Vagina (tissue), 2 donors: ENCODE measurements around the gene PTH2. TPM values are rescaled to one million over a fixed set of nuclear protein-coding genes. Genes with fewer than 3 reads are reported as not detected.

Experiments
- DNase-seq, 2 donors: peaks; one replicate each; pipeline ENCODE4 v3.0.0-alpha.2; 2017; ENCODE audit errors: extremely low spot score in 2 of 2
- H3K27ac ChIP-seq: fragments of 200-600 bp; sonication (generic); one replicate; pipeline ENCODE4 v1.5.1; 2019
- H3K27me3 ChIP-seq: fragments of 200-600 bp; sonication (generic); one replicate; pipeline ENCODE4 v1.5.1; 2019
- H3K36me3 ChIP-seq, 2 donors: fragments of 200-600 bp; sonication (generic); one replicate each; pipeline ENCODE4 v1.5.1; 2017 to 2019
- H3K4me1 ChIP-seq: fragments of 200-600 bp; sonication (generic); one replicate; pipeline ENCODE4 v1.5.1; 2019
- H3K4me3 ChIP-seq, 2 donors: fragments of 200-600 bp; sonication (generic); 1 replicate in 1 of 2; 2 replicates in 1 of 2; pipeline ENCODE4 v1.5.1; 2016 to 2019
- H3K9me3 ChIP-seq: fragments of 200-600 bp; sonication (generic); one replicate; pipeline ENCODE4 v1.5.1; 2019
- POLR2A ChIP-seq, 2 donors: fragments of 450-650 bp; IDR thresholded peaks; one replicate each; pipeline ENCODE4 v1.6.1; 2017; ENCODE audit warnings: antibody characterized with exemption in 2 of 2, mild to moderate bottlenecking in 2 of 2, moderate library complexity in 2 of 2
- POLR2AphosphoS5 ChIP-seq, 2 donors: sonication (generic); formaldehyde crosslinking; IDR thresholded peaks; one replicate each; pipeline ENCODE4 v1.9.0; 2017; ENCODE audit warnings: antibody characterized with exemption in 2 of 2, mild to moderate bottlenecking in 2 of 2, low read depth in 1 of 2; ENCODE audit not compliant: insufficient read depth in 1 of 2
- intact Hi-C: fragments of 100-400 bp; cut with DNase I; formaldehyde crosslinking; loops from one replicate; pipeline ENCODE4 v1.15.1; 2023
- total RNA-seq: library from RNA; depleted of rRNA; stranded (reverse); fragments of >200 nt; gene quantifications from one replicate; pipeline ENCODE4 v1.2.3, GENCODE V29; 2016
- TF ChIP-seq, protein P1 (sequence below), 3 experiments: fragments of 450-650 bp in 2 of 3; fragments of 200-600 bp in 1 of 3; sonication (generic) in 1 of 3; IDR thresholded peaks; one replicate each; pipeline ENCODE4 v1.5.1; 2017 to 2019; ENCODE audit warnings: antibody characterized with exemption in 3 of 3, mild to moderate bottlenecking in 2 of 3, moderate library complexity in 2 of 3

PTH2 gene
- total RNA-seq, 1 donor from 2014 or later = not detected

- Histone ChIP-seq H3K4me1 (no peaks in the 10 kb centered on the region), H3K36me3 (no peaks in the 10 kb centered on the region), H3K27me3 (no peaks in the 10 kb centered on the region), H3K27ac (no peak overlapping the region), H3K9me3 (no peaks in the 10 kb centered on the region), H3K4me3 (no peak overlapping the region)
- intact Hi-C loops = no loop called here
- no peak for DNase-seq
- TF ChIP-seq POLR2A (IDR thresholded peaks at IDR 0.05) = no peak
- TF ChIP-seq, protein P1, sequence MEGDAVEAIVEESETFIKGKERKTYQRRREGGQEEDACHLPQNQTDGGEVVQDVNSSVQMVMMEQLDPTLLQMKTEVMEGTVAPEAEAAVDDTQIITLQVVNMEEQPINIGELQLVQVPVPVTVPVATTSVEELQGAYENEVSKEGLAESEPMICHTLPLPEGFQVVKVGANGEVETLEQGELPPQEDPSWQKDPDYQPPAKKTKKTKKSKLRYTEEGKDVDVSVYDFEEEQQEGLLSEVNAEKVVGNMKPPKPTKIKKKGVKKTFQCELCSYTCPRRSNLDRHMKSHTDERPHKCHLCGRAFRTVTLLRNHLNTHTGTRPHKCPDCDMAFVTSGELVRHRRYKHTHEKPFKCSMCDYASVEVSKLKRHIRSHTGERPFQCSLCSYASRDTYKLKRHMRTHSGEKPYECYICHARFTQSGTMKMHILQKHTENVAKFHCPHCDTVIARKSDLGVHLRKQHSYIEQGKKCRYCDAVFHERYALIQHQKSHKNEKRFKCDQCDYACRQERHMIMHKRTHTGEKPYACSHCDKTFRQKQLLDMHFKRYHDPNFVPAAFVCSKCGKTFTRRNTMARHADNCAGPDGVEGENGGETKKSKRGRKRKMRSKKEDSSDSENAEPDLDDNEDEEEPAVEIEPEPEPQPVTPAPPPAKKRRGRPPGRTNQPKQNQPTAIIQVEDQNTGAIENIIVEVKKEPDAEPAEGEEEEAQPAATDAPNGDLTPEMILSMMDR (IDR thresholded peaks at IDR 0.05) = no peak
- TF ChIP-seq POLR2AphosphoS5 (IDR thresholded peaks at IDR 0.05; ENCODE audit: insufficient read depth in 1 of 2, low read depth in 1 of 2) = no peak
Measured at GRCh38 chr19:49398931-49399330, 24.3 kb downstream of the PTH2 start.

GRCh38 chr19:49398001-49398615 is 25.1 kb downstream of the PTH2 start:
- Histone ChIP-seq H3K36me3 (no peaks in the 10 kb centered on the region), H3K27ac (no peak overlapping the region), H3K9me3 (no peaks in the 10 kb centered on the region), H3K27me3 (no peaks in the 10 kb centered on the region), H3K4me1 (no peaks in the 10 kb centered on the region), H3K4me3 (no peak overlapping the region)
- intact Hi-C loops = no loop called here
- TF ChIP-seq, protein P1 (IDR thresholded peaks at IDR 0.05) = no peak
- TF ChIP-seq POLR2AphosphoS5 (IDR thresholded peaks at IDR 0.05; ENCODE audit: insufficient read depth in 1 of 2, low read depth in 1 of 2) (no peak), POLR2A (IDR thresholded peaks at IDR 0.05) (no peak)
- DNase-seq = no peak

- no peak overlapping the region for H3K4me3 ChIP-seq
- no peaks in the 10 kb centered on the region for H3K36me3 ChIP-seq
- H3K27me3 ChIP-seq = no peaks in the 10 kb centered on the region
- no peaks in the 10 kb centered on the region for H3K9me3 ChIP-seq
- H3K4me1 ChIP-seq = no peaks in the 10 kb centered on the region
- no peak overlapping the region for H3K27ac ChIP-seq
- DNase-seq = no peak
- no peak for TF ChIP-seq POLR2A (IDR thresholded peaks at IDR 0.05)
- TF ChIP-seq POLR2AphosphoS5 (IDR thresholded peaks at IDR 0.05; ENCODE audit: insufficient read depth in 1 of 2, low read depth in 1 of 2) = no peak
- TF ChIP-seq, protein P1 (IDR thresholded peaks at IDR 0.05) = no peak
- intact Hi-C loops = no loop called here
Measured at GRCh38 chr19:49396738-49397505, 26.3 kb downstream of the PTH2 start.

DNA sequence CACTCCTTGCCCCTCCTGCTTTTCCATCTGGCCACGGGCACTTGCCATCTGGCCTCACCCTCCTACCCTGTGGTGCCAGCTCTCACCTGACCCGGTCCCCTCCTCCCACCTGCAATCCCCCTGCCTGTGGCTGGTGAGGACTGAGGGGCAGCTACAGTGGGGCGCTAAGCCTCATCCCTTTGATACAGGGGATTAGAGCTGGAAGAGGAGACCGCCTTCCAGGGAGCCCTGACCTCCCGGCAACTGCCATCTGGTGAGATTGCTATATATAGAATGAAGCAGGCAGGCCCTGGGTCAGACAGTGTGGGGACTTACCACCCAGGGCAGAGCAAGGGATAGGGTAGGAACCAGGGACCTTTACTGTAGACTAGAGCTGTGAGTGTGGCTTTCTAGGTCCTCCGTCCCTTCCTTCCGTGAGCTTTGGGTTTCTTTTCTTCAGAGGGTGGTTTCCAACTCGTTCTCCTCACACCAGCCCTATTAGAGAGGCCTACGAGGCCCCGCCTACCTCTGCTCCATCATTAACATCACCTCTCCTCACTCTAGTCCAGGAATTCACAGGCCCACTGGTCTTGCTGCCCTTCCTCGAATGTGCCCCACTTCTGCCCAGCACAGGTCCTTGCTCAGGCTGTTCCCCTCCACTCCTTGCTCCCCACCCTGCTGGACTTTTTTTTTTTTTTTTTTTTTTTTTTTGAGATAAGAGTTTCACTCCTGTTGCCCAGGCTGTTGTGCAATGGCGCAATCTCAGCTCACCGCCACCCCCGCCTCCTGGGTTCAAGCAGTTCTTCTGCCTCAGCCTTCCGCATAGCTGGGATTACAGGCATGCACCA is 27.4 kb downstream of the PTH2 start:
- intact Hi-C loops = no loop called here

More for the DNA sequence above, 27.4 kb downstream of the PTH2 start:
- no peak for TF ChIP-seq POLR2AphosphoS5 (IDR thresholded peaks at IDR 0.05; ENCODE audit: insufficient read depth in 1 of 2, low read depth in 1 of 2)
- TF ChIP-seq, protein P1 (IDR thresholded peaks at IDR 0.05) = no peak
- TF ChIP-seq POLR2A (IDR thresholded peaks at IDR 0.05) = no peak
- DNase-seq = no peak
- Histone ChIP-seq H3K4me3 (no peak overlapping the region), H3K9me3 (no peaks in the 10 kb centered on the region), H3K27ac (no peak overlapping the region), H3K36me3 (no peaks in the 10 kb centered on the region), H3K4me1 (no peaks in the 10 kb centered on the region), H3K27me3 (no peaks in the 10 kb centered on the region)
